ENCODE data around the gene DRG2. TPM values are rescaled to one million over a fixed set of nuclear protein-coding genes. Genes with fewer than 3 reads are reported as not detected.

The DRG2 gene
- total RNA-seq, 1 experiment from 2014 or later, result 47.9 TPM

DNA sequence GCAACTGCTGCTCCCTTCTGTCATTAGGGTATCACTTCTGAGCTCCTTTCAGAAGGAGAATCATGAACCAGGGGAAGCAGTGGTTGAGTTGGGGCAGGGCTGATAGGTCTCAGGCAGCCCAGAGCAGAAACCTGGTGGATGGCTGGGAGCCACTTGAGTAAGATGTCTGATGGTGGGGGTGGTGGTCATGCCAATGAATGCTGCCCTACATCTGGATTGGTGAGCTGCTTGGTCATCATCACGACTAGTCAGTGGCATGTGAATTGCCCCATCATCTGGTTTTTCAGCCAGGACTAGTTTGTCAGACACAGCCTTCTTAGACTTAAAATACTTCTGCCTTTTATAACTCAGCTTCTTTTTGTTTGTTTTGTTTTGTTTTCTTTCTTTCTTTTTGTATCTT, 46.0 kb upstream of the DRG2 start:
- POLR2A ChIA-PET, result no interaction called here
- Histone ChIP-seq H3K27me3 (replicated peaks; ENCODE audit: control insufficient read depth, insufficient read depth, low read length) (no peaks in the 10 kb centered on the region), H3K4me3 (ENCODE audit: low read depth, low read length) (no peak overlapping the region), H3K4me1 (peaks cover 15% of the 10 kb centered on the region), H3K9me3 (no peaks in the 10 kb centered on the region), H3K36me3 (ENCODE audit: control insufficient read depth, insufficient read depth, low read length) (no peaks in the 10 kb centered on the region; the same call in 1 of the 2 replicates)
- no peak for DNase-seq
- Mint-ChIP-seq H3K4me1 (ENCODE audit: low read depth, unreplicated experiment) (peaks cover 26% of the 10 kb centered on the region), H3K27ac (ENCODE audit: unreplicated experiment) (no peak overlapping the region), H3K4me3 (ENCODE audit: unreplicated experiment) (no peak overlapping the region), H3K9me3 (ENCODE audit: unreplicated experiment) (no peaks in the 10 kb centered on the region), H3K36me3 (ENCODE audit: insufficient read depth, unreplicated experiment) (peaks cover 6% of the 10 kb centered on the region), H3K27me3 (ENCODE audit: insufficient read depth, unreplicated experiment) (no peaks in the 10 kb centered on the region)
- CTCF ChIA-PET, result interaction anchor here (1.0 kb wide), 1 partner anchor 175 kb away, joined by 4 read pairs; no protein-coding TSS in a partner anchor
- BruUV-seq (replicated peaks), result TSS peak; percentile 20
- intact Hi-C loops (cut with micrococcal nuclease; ENCODE audit: unreplicated experiment), result no loop called here
- TF ChIP-seq, protein P1, sequence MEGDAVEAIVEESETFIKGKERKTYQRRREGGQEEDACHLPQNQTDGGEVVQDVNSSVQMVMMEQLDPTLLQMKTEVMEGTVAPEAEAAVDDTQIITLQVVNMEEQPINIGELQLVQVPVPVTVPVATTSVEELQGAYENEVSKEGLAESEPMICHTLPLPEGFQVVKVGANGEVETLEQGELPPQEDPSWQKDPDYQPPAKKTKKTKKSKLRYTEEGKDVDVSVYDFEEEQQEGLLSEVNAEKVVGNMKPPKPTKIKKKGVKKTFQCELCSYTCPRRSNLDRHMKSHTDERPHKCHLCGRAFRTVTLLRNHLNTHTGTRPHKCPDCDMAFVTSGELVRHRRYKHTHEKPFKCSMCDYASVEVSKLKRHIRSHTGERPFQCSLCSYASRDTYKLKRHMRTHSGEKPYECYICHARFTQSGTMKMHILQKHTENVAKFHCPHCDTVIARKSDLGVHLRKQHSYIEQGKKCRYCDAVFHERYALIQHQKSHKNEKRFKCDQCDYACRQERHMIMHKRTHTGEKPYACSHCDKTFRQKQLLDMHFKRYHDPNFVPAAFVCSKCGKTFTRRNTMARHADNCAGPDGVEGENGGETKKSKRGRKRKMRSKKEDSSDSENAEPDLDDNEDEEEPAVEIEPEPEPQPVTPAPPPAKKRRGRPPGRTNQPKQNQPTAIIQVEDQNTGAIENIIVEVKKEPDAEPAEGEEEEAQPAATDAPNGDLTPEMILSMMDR (IDR thresholded peaks at IDR 0.05; ENCODE audit: insufficient read depth in 1 of 2, low read depth in 1 of 2, low read length in 1 of 2, severe bottlenecking in 1 of 2, unreplicated experiment in 1 of 2), result no peak

DNA sequence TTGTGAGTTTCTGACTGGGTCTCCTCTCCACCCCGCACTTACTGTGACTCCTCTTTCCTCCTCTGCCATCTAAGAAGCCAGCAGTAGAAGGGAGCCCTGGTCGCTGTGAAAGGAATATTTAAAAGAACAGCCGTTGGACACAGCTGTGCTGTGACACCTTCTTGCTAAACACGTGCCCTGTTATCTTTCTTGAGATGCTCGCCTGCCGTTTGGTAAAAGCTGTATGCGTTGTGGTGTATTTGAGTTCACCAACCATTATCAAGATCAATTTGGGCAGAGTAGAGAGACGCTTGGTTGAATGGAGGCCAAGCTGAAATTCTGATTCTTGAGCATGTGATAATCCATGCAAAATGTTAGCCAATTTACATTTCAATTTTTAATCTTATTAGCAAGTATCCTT, 44.8 kb upstream of the DRG2 start:
- intact Hi-C loops (cut with micrococcal nuclease; ENCODE audit: unreplicated experiment), result no loop called here
- Mint-ChIP-seq H3K4me3 (ENCODE audit: unreplicated experiment) (no peak overlapping the region), H3K4me1 (ENCODE audit: low read depth, unreplicated experiment) (peaks cover 16% of the 10 kb centered on the region), H3K9me3 (ENCODE audit: unreplicated experiment) (no peaks in the 10 kb centered on the region), H3K27ac (ENCODE audit: unreplicated experiment) (no peak overlapping the region), H3K36me3 (ENCODE audit: insufficient read depth, unreplicated experiment) (peaks cover 6% of the 10 kb centered on the region), H3K27me3 (ENCODE audit: insufficient read depth, unreplicated experiment) (no peaks in the 10 kb centered on the region)
- Histone ChIP-seq H3K4me1 (peaks cover 10% of the 10 kb centered on the region), H3K4me3 (ENCODE audit: low read depth, low read length) (no peak overlapping the region), H3K27me3 (replicated peaks; ENCODE audit: control insufficient read depth, insufficient read depth, low read length) (no peaks in the 10 kb centered on the region), H3K9me3 (no peaks in the 10 kb centered on the region), H3K36me3 (ENCODE audit: control insufficient read depth, insufficient read depth, low read length) (no peaks in the 10 kb centered on the region; the same call in 1 of the 2 replicates)
- BruUV-seq (replicated peaks), result no TSS peak
- CTCF ChIA-PET, result no interaction called here
- TF ChIP-seq, protein P1 (IDR thresholded peaks at IDR 0.05; ENCODE audit: insufficient read depth in 1 of 2, low read depth in 1 of 2, low read length in 1 of 2, severe bottlenecking in 1 of 2, unreplicated experiment in 1 of 2), result no peak
- DNase-seq, result no peak
- POLR2A ChIA-PET, result no interaction called here

DNA sequence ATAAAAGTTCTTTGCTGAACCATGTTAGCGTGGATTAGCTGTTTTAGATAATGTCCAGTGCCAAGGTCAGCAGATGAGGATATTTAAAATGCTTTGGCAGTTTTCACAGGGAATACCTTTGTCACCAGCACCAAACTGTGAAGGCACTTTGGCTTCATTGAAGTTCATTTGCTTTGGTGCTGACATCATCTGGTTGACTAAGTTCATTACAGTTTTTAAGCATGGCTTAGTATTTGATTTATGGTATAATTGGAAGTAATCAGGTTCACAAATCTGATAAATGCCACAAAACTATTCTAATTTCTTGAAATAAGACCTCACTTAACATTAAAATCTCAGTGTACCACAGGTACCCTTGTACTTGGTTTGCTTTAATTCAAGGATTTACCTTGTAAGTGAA, 44.3 kb upstream of the DRG2 start:
- Mint-ChIP-seq H3K36me3 (ENCODE audit: insufficient read depth, unreplicated experiment) (peaks cover 6% of the 10 kb centered on the region), H3K27me3 (ENCODE audit: insufficient read depth, unreplicated experiment) (no peaks in the 10 kb centered on the region), H3K4me3 (ENCODE audit: unreplicated experiment) (no peak overlapping the region), H3K9me3 (ENCODE audit: unreplicated experiment) (no peaks in the 10 kb centered on the region), H3K4me1 (ENCODE audit: low read depth, unreplicated experiment) (peaks cover 11% of the 10 kb centered on the region), H3K27ac (ENCODE audit: unreplicated experiment) (no peak overlapping the region)
- Histone ChIP-seq H3K9me3 (no peaks in the 10 kb centered on the region), H3K4me1 (peaks cover 7% of the 10 kb centered on the region; the same call in 1 of the 2 replicates), H3K36me3 (ENCODE audit: control insufficient read depth, insufficient read depth, low read length) (no peaks in the 10 kb centered on the region; the same call in 1 of the 2 replicates), H3K4me3 (ENCODE audit: low read depth, low read length) (no peak overlapping the region), H3K27me3 (replicated peaks; ENCODE audit: control insufficient read depth, insufficient read depth, low read length) (no peaks in the 10 kb centered on the region)
- intact Hi-C loops (cut with micrococcal nuclease; ENCODE audit: unreplicated experiment), result no loop called here
- DNase-seq, result no peak
- TF ChIP-seq, protein P1 (IDR thresholded peaks at IDR 0.05; ENCODE audit: insufficient read depth in 1 of 2, low read depth in 1 of 2, low read length in 1 of 2, severe bottlenecking in 1 of 2, unreplicated experiment in 1 of 2), result peak in 1 of 2 experiments; percentile 23
- ChIA-PET CTCF (no interaction called here), POLR2A (no interaction called here)
- no TSS peak for BruUV-seq (replicated peaks)

Data from Caco-2 (cell line).